Cardiac muscle cell (in vitro differentiated cells and primary cell): ENCODE data around the gene FYB1. TPM values are rescaled to one million over a fixed set of nuclear protein-coding genes. Genes with fewer than 3 reads are reported as not detected.

Experiments used
- DNase-seq, 2 donors: peaks; one replicate each; pipeline versions ENCODE4 v3.0.0 to v3.0.0-alpha.2; 2010 to 2017; ENCODE audit warnings: low read depth in 1 of 2, low spot score in 1 of 2
- H3K27ac ChIP-seq: fragments of 200-600 bp; sonication (generic); 2 replicates; pipeline ENCODE4 v1.5.1; 2016
- H3K27me3 ChIP-seq: fragments of 200-600 bp; sonication (generic); 2 replicates; pipeline ENCODE4 v1.6.0; 2016; ENCODE audit warnings: control low read depth
- H3K36me3 ChIP-seq: fragments of 200-600 bp; sonication (generic); 2 replicates; pipeline ENCODE4 v1.5.1; 2016; ENCODE audit warnings: control low read depth
- H3K4me1 ChIP-seq: fragments of 200-600 bp; sonication (generic); 2 replicates; pipeline ENCODE4 v1.8.1; 2017; ENCODE audit warnings: low read depth, mild to moderate bottlenecking, mixed run types
- H3K4me3 ChIP-seq: fragments of 200-600 bp; sonication (generic); 2 replicates; pipeline ENCODE4 v1.5.1; 2016; ENCODE audit warnings: mild to moderate bottlenecking
- H3K9me3 ChIP-seq: fragments of 200-600 bp; sonication (generic); 2 replicates; pipeline ENCODE4 v1.5.1; 2017; ENCODE audit warnings: low read depth, mild to moderate bottlenecking, control low read depth
- CTCF ChIP-seq: IDR thresholded peaks from 2 replicates; pipeline ENCODE4 v1.5.1; 2012; ENCODE audit warnings: low read depth, mild to moderate bottlenecking, low read length
- polyA plus RNA-seq: library from polyadenylated mRNA; unstranded; fragments of >200 nt; fragmentation: Nextera tagmentation; extraction: Ambion mirVana; gene quantifications from 2 replicates; pipeline ENCODE4 v1.2.1, GENCODE V29; 2016
- total RNA-seq: library from RNA; depleted of rRNA; stranded (reverse); fragments of >200 nt; gene quantifications from 2 replicates; pipeline ENCODE4 v1.2.3, GENCODE V29; 2016

The FYB1 gene
- total and polyA plus RNA-seq, 2 experiments from 2014 or later, result not detected

GRCh38 chr5:39102684-39103155 is 116.6 kb downstream of the FYB1 start:
- DNase-seq, result peak in 1 of 2 donors; percentile 51
- Histone ChIP-seq H3K27ac (no peak overlapping the region), H3K4me1 (no peaks in the 10 kb centered on the region), H3K36me3 (no peaks in the 10 kb centered on the region), H3K4me3 (no peak overlapping the region), H3K9me3 (no peaks in the 10 kb centered on the region), H3K27me3 (no peaks in the 10 kb centered on the region)
- no peak for TF ChIP-seq CTCF

GRCh38 chr5:39100851-39101396 is 118.4 kb downstream of the FYB1 start:
- Histone ChIP-seq H3K9me3 (no peaks in the 10 kb centered on the region), H3K4me3 (no peak overlapping the region), H3K27ac (no peak overlapping the region), H3K36me3 (no peaks in the 10 kb centered on the region), H3K4me1 (no peaks in the 10 kb centered on the region), H3K27me3 (no peaks in the 10 kb centered on the region)
- DNase-seq, result peak in 1 of 2 donors; percentile 87
- no peak for TF ChIP-seq CTCF

GRCh38 chr5:39100301-39100850 is 119.0 kb downstream of the FYB1 start:
- Histone ChIP-seq H3K9me3 (no peaks in the 10 kb centered on the region), H3K4me3 (no peak overlapping the region), H3K4me1 (no peaks in the 10 kb centered on the region), H3K27ac (no peak overlapping the region), H3K27me3 (no peaks in the 10 kb centered on the region), H3K36me3 (no peaks in the 10 kb centered on the region)
- no peak for TF ChIP-seq CTCF
- no peak for DNase-seq

GRCh38 chr5:39099831-39100230 is 119.5 kb downstream of the FYB1 start:
- no peak for DNase-seq
- TF ChIP-seq CTCF, result no peak
- no peak overlapping the region for H3K27ac ChIP-seq
- no peaks in the 10 kb centered on the region for H3K36me3 ChIP-seq
- no peak overlapping the region for H3K4me3 ChIP-seq
- H3K4me1 ChIP-seq, result no peaks in the 10 kb centered on the region
- no peaks in the 10 kb centered on the region for H3K27me3 ChIP-seq
- no peaks in the 10 kb centered on the region for H3K9me3 ChIP-seq

GRCh38 chr5:39093352-39093751 is 126.0 kb downstream of the FYB1 start:
- TF ChIP-seq CTCF, result no peak
- H3K27me3 ChIP-seq, result no peaks in the 10 kb centered on the region
- no peak overlapping the region for H3K27ac ChIP-seq
- no peak overlapping the region for H3K4me3 ChIP-seq
- peak in 1 of 2 donors; percentile 9 for DNase-seq
- H3K36me3 ChIP-seq, result no peaks in the 10 kb centered on the region
- no peaks in the 10 kb centered on the region for H3K4me1 ChIP-seq
- H3K9me3 ChIP-seq, result no peaks in the 10 kb centered on the region
